ENCODE results near the gene WDSUB1. TPM values are rescaled to one million over a fixed set of nuclear protein-coding genes. Genes with fewer than 3 reads are reported as not detected.

Gene WDSUB1
- total RNA-seq, 2 experiments from 2014 or later = 3.7 to 5.3 TPM

- BruUV-seq (replicated peaks) = no TSS peak
- no peak overlapping the region for H3K27ac ChIP-seq (ENCODE audit: low read depth, low read length, poor library complexity, severe bottlenecking)
- H3K4me1 ChIP-seq (ENCODE audit: insufficient read depth, low read length, poor library complexity, severe bottlenecking) = peaks cover 7% of the 10 kb centered on the region
- no peaks in the 10 kb centered on the region for H3K79me2 ChIP-seq (ENCODE audit: insufficient read depth, low read depth, low read length)
- H3K4me3 ChIP-seq (ENCODE audit: low read depth, low read length, poor library complexity, severe bottlenecking) = peak overlapping the region; percentile 73
- H2AFZ ChIP-seq (ENCODE audit: low read length) = no peak overlapping the region; the same call in 1 of the 2 replicates
- DNase-seq (ENCODE audit: low spot score) = no peak
- no peaks in the 10 kb centered on the region for H3K9me2 ChIP-seq (ENCODE audit: insufficient read depth, low read length)
- no peaks in the 10 kb centered on the region for H4K20me1 ChIP-seq (ENCODE audit: insufficient read depth, low read length)
- ChIA-PET CTCF (ENCODE audit: unreplicated experiment) (no interaction called here), POLR2A (interaction anchor here (0.5 to 1.7 kb wide), 9 partner anchors 9 to 228 kb away, joined by 3 to 7 read pairs (median 3); no protein-coding TSS in a partner anchor)
- intact Hi-C loops (cut with micrococcal nuclease; ENCODE audit: unreplicated experiment) = loop anchor here (2.0 to 5.0 kb wide), 2 partner anchors 425 to 1410 kb away; partner anchors contain the start of genes ACVR1 and MARCHF7
- no peaks in the 10 kb centered on the region for H3K9me3 ChIP-seq (ENCODE audit: low read length)
- peak overlapping the region; percentile 83 for H3K4me2 ChIP-seq (ENCODE audit: low read length)
- no peak for TF ChIP-seq CTCF (conservative IDR thresholded peaks at IDR 0.05; ENCODE audit: low read length)
- TF ChIP-seq EZH2phosphoT487 (IDR thresholded peaks at IDR 0.05; ENCODE audit: borderline replicate concordance, low read depth, low read length) = no peak
- H3K36me3 ChIP-seq (ENCODE audit: insufficient read depth, low read length) = no peaks in the 10 kb centered on the region
These were observed 1.2 kb upstream of the WDSUB1 start for GRCh38 chr2:159287733-159288132.

GRCh38 chr2:159286709-159287441 lies 372 bp upstream of the WDSUB1 start:
- ChIA-PET CTCF (ENCODE audit: unreplicated experiment) (no interaction called here), POLR2A (interaction anchor here (0.5 to 1.7 kb wide), 10 partner anchors 8 to 435 kb away, joined by 3 to 7 read pairs (median 3); no protein-coding TSS in a partner anchor)
- peak overlapping the region; percentile 98 for H2AFZ ChIP-seq (ENCODE audit: low read length)
- H4K20me1 ChIP-seq (ENCODE audit: insufficient read depth, low read length) = no peaks in the 10 kb centered on the region
- H3K4me3 ChIP-seq (ENCODE audit: low read depth, low read length, poor library complexity, severe bottlenecking) = peak overlapping the region; percentile 73
- H3K79me2 ChIP-seq (ENCODE audit: insufficient read depth, low read depth, low read length) = no peaks in the 10 kb centered on the region
- TSS peak; percentile 87 for BruUV-seq (replicated peaks)
- no peaks in the 10 kb centered on the region for H3K36me3 ChIP-seq (ENCODE audit: insufficient read depth, low read length)
- intact Hi-C loops (cut with micrococcal nuclease; ENCODE audit: unreplicated experiment) = loop anchor here (2.0 to 5.0 kb wide), 2 partner anchors 426 to 1410 kb away; partner anchors contain the start of genes ACVR1 and MARCHF7
- TF ChIP-seq EZH2phosphoT487 (IDR thresholded peaks at IDR 0.05; ENCODE audit: borderline replicate concordance, low read depth, low read length) (no peak), CTCF (conservative IDR thresholded peaks at IDR 0.05; ENCODE audit: low read length) (no peak)
- peak overlapping the region; percentile 83 for H3K4me2 ChIP-seq (ENCODE audit: low read length)
- H3K9me3 ChIP-seq (ENCODE audit: low read length) = no peaks in the 10 kb centered on the region
- no peak overlapping the region for H3K27ac ChIP-seq (ENCODE audit: low read depth, low read length, poor library complexity, severe bottlenecking)
- H3K9me2 ChIP-seq (ENCODE audit: insufficient read depth, low read length) = no peaks in the 10 kb centered on the region
- peak; percentile 97 for DNase-seq (ENCODE audit: low spot score)
- peaks cover 7% of the 10 kb centered on the region for H3K4me1 ChIP-seq (ENCODE audit: insufficient read depth, low read length, poor library complexity, severe bottlenecking)

GRCh38 chr2:159285433-159285832 lies 1.1 kb downstream of the WDSUB1 start:
- peak overlapping the region; percentile 73 for H3K4me3 ChIP-seq (ENCODE audit: low read depth, low read length, poor library complexity, severe bottlenecking)
- TF ChIP-seq EZH2phosphoT487 (IDR thresholded peaks at IDR 0.05; ENCODE audit: borderline replicate concordance, low read depth, low read length) = no peak
- no peak for TF ChIP-seq CTCF (conservative IDR thresholded peaks at IDR 0.05; ENCODE audit: low read length)
- ChIA-PET POLR2A (interaction anchor here (0.6 to 1.1 kb wide), 2 partner anchors 131 to 427 kb away, joined by 3 to 4 read pairs; partner anchors contain the start of gene MARCHF7), CTCF (ENCODE audit: unreplicated experiment) (no interaction called here)
- BruUV-seq (replicated peaks) = no TSS peak
- H3K4me2 ChIP-seq (ENCODE audit: low read length) = peak overlapping the region; percentile 79
- H3K36me3 ChIP-seq (ENCODE audit: insufficient read depth, low read length) = no peaks in the 10 kb centered on the region
- intact Hi-C loops (cut with micrococcal nuclease; ENCODE audit: unreplicated experiment) = loop anchor here (5.0 kb wide), 1 partner anchor 1408 kb away; the partner anchor contains the start of gene ACVR1
- H4K20me1 ChIP-seq (ENCODE audit: insufficient read depth, low read length) = no peaks in the 10 kb centered on the region
- no peaks in the 10 kb centered on the region for H3K9me3 ChIP-seq (ENCODE audit: low read length)
- H3K4me1 ChIP-seq (ENCODE audit: insufficient read depth, low read length, poor library complexity, severe bottlenecking) = peaks cover 7% of the 10 kb centered on the region
- no peak overlapping the region for H2AFZ ChIP-seq (ENCODE audit: low read length)
- H3K27ac ChIP-seq (ENCODE audit: low read depth, low read length, poor library complexity, severe bottlenecking) = no peak overlapping the region
- no peaks in the 10 kb centered on the region for H3K79me2 ChIP-seq (ENCODE audit: insufficient read depth, low read depth, low read length)
- DNase-seq (ENCODE audit: low spot score) = no peak
- H3K9me2 ChIP-seq (ENCODE audit: insufficient read depth, low read length) = no peaks in the 10 kb centered on the region
